KBM-7 (cell line): ENCODE data around the gene RABGAP1L.
A peak's percentile ranks its signal among the peaks of the same experiment; 100 is the strongest.
"Not testable (repeated sequence)": the region's sequence is repeated elsewhere in the genome, so short reads cannot be mapped to it uniquely, and the experiment has no call there.

ENCODE experiments used
- DNase-seq: peaks from one replicate; pipeline ENCODE4 v3.0.0-alpha.2; 2015
- in situ Hi-C: fragments of 300-500 bp; cut with MboI; formaldehyde crosslinking; loops from 2 replicates; pipeline ENCODE4 v1.14.3; 2020; ENCODE audit warnings: low sequenced_read_pairs, low pct_unique_long_range_greater_than_20kb, mixed read lengths

Gene RABGAP1L

GRCh38 chr1:174324493-174324892 lies 165.2 kb downstream of the RABGAP1L start:
- DNase-seq, result peak; percentile 3
- in situ Hi-C loops, result no loop called here

GRCh38 chr1:174324939-174325338 lies 165.6 kb downstream of the RABGAP1L start:
- in situ Hi-C loops, result no loop called here
- DNase-seq, result peak; percentile 19

- DNase-seq, result no peak
- in situ Hi-C loops, result no loop called here
These were observed 167.0 kb downstream of the RABGAP1L start for GRCh38 chr1:174326278-174326677.

GRCh38 chr1:174333437-174333836 lies 174.1 kb downstream of the RABGAP1L start:
- in situ Hi-C loops, result no loop called here
- no peak for DNase-seq

GRCh38 chr1:174337000-174337681 lies 177.8 kb downstream of the RABGAP1L start:
- DNase-seq, result no peak
- in situ Hi-C loops, result no loop called here

- in situ Hi-C loops, DNase-seq: not testable (repeated sequence)
These were observed 181.1 kb downstream of the RABGAP1L start for GRCh38 chr1:174340404-174340803.

- in situ Hi-C loops, result no loop called here
- no peak for DNase-seq
These were observed 184.8 kb downstream of the RABGAP1L start for GRCh38 chr1:174344162-174344561.

GRCh38 chr1:174352117-174352516 lies 192.8 kb downstream of the RABGAP1L start:
- in situ Hi-C loops, result no loop called here
- DNase-seq, result no peak

GRCh38 chr1:174352883-174353608 lies 193.7 kb downstream of the RABGAP1L start:
- in situ Hi-C loops, result no loop called here
- DNase-seq, result no peak

GRCh38 chr1:174358344-174358743 lies 199.0 kb downstream of the RABGAP1L start:
- no peak for DNase-seq
- in situ Hi-C loops, result no loop called here

GRCh38 chr1:174358786-174359453 lies 199.6 kb downstream of the RABGAP1L start:
- in situ Hi-C loops, result no loop called here
- DNase-seq, result peak; percentile 22

- in situ Hi-C loops, result no loop called here
- no peak for DNase-seq
These were observed 200.1 kb downstream of the RABGAP1L start for GRCh38 chr1:174359454-174359805.

- in situ Hi-C loops, result no loop called here
- DNase-seq, result no peak
These were observed 205.8 kb downstream of the RABGAP1L start for GRCh38 chr1:174364996-174365736.

GRCh38 chr1:174366946-174367345 lies 207.6 kb downstream of the RABGAP1L start:
- DNase-seq, result no peak
- in situ Hi-C loops, result no loop called here

GRCh38 chr1:174367892-174368291 lies 208.6 kb downstream of the RABGAP1L start:
- DNase-seq, result no peak
- in situ Hi-C loops, result no loop called here

- in situ Hi-C loops, result no loop called here
- no peak for DNase-seq
These were observed 216.7 kb downstream of the RABGAP1L start for GRCh38 chr1:174376030-174376429.

- in situ Hi-C loops, result no loop called here
These were observed 232.4 kb downstream of the RABGAP1L start for GRCh38 chr1:174391716-174392115.

GRCh38 chr1:174393885-174394284 lies 234.6 kb downstream of the RABGAP1L start:
- DNase-seq, result no peak
- in situ Hi-C loops, result no loop called here

More at GRCh38 chr1:174391716-174392115, 232.4 kb downstream of the RABGAP1L start:
- no peak for DNase-seq

GRCh38 chr1:174397261-174397660 lies 237.9 kb downstream of the RABGAP1L start:
- DNase-seq, result no peak
- in situ Hi-C loops, result no loop called here

- DNase-seq, result no peak
- in situ Hi-C loops, result no loop called here
These were observed 238.9 kb downstream of the RABGAP1L start for GRCh38 chr1:174398246-174398645.
